Measurements from ENCODE around the gene HSPA12A.

Gene HSPA12A

GRCh38 chr10:116742367-116743265 is at the start of gene HSPA12A:
TSS of gene HSPA12A (minus strand) at chr10:116742566. CDS start at chr10:116742469, 97 bp downstream.
- DNase-seq: peak; percentile 30

- no peak for DNase-seq
Observed at GRCh38 chr10:116791241-116791640, 48.9 kb upstream of the HSPA12A start.

GRCh38 chr10:116787893-116788665 is 45.7 kb upstream of the HSPA12A start:
- peak; percentile 48 for DNase-seq

- DNase-seq: no peak
Observed at GRCh38 chr10:116787053-116787659, 44.8 kb upstream of the HSPA12A start.

GRCh38 chr10:116785867-116786266 is 43.5 kb upstream of the HSPA12A start:
- no peak for DNase-seq

GRCh38 chr10:116785282-116785681 is 42.9 kb upstream of the HSPA12A start:
- no peak for DNase-seq

- DNase-seq: no peak
Observed at GRCh38 chr10:116784651-116785050, 42.3 kb upstream of the HSPA12A start.

- DNase-seq: no peak
Observed at GRCh38 chr10:116784035-116784434, 41.7 kb upstream of the HSPA12A start.

- no peak for DNase-seq
Observed at GRCh38 chr10:116783011-116783655, 40.8 kb upstream of the HSPA12A start.

GRCh38 chr10:116781370-116781884 is 39.1 kb upstream of the HSPA12A start:
- DNase-seq: no peak

- DNase-seq: no peak
Observed at GRCh38 chr10:116780691-116781205, 38.4 kb upstream of the HSPA12A start.

GRCh38 chr10:116779076-116779687 is 36.8 kb upstream of the HSPA12A start:
- no peak for DNase-seq

- no peak for DNase-seq
Observed at GRCh38 chr10:116777006-116777405, 34.6 kb upstream of the HSPA12A start.

GRCh38 chr10:116775488-116776400 is 33.4 kb upstream of the HSPA12A start:
- DNase-seq: no peak

GRCh38 chr10:116774728-116775151 is 32.4 kb upstream of the HSPA12A start:
- DNase-seq: no peak

- DNase-seq: no peak
Observed at GRCh38 chr10:116772909-116773705, 30.7 kb upstream of the HSPA12A start.

GRCh38 chr10:116771959-116772585 is 29.7 kb upstream of the HSPA12A start:
- no peak for DNase-seq

- no peak for DNase-seq
Observed at GRCh38 chr10:116771101-116771958, 29.0 kb upstream of the HSPA12A start.

All from hematopoietic multipotent progenitor cell treated with erythropoietin and hydrocortisone succinate and interleukin-3 and kit ligand, for 8 days (in vitro differentiated cells).